ENCODE measurements around the gene MKNK1. TPM values are rescaled to one million over a fixed set of nuclear protein-coding genes. Genes with fewer than 3 reads are reported as not detected.

Gene MKNK1
- total RNA-seq, 1 experiment from 2014 or later, result 18.6 TPM

DNA sequence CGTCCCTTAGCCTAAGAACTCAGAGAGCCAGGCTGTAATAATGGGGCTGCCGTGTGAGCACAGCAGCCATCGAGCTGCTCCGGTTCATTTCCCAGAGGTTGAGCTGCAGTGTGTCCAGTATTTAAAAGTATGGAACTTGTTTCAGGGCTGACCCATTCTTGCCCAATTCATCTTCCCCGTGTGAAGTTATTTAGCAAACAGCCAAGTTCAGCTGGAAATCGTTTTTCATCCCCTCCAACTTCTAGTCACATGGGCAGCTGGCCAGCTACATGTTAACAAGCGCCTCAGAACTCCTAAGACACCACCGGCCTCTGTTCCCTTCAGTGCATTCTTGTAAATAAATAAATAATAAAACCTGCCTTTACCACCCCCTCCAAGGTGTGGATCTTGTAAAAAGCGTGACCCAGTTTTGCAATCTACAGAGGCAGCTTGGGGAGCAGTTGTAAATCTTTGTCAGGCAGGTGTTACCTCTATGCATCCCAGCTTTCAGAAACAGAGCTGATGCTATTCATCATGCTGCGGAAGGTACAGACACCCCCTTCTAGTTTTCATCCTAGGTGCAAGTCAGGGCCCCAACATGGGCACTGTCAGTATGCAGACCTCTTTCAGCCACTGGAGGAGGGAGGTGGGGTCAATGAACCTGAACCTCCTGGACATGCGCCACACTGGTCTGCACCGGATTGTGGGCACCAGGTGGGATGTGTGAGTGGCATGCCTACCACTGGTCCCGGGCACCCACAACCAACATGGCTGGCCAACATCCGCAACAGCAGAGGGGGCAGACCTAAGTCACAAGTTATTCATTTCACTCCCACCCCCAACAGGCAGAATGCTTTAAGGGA is 34.0 kb downstream of the MKNK1 start:
- POLR2A ChIA-PET, result interaction anchor here (1.2 kb wide), 1 partner anchor 11 kb away, joined by 3 read pairs; no protein-coding TSS in a partner anchor

DNA sequence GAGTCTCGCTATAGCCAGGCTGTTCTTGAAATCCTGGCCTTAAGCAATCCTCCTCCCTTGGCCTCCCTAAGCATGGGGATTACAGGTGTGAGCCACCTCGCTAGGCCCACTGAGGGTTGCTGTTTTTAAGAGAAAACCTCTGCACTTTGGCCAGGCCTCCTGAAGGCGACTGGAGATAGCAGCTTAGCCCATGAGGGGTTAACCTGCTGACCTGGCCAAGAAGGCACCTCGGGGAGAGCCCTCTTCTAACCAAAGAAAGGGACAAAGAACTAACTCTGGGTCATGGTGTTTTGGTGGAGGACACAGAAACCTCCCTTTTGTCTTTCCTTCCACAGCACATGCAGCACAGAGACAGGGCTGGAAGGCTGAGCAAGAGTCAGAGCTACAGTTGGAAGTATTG is 35.0 kb downstream of the MKNK1 start:
- ChIA-PET CTCF (interaction anchor here (1.2 to 2.0 kb wide), 6 partner anchors 19 to 122 kb away, joined by 3 to 8 read pairs (median 4); partner anchors contain the start of gene MKNK1), POLR2A (interaction anchor here (1.2 kb wide), 1 partner anchor 10 kb away, joined by 3 read pairs; no protein-coding TSS in a partner anchor)
- no peak for DNase-seq (ENCODE audit: low spot score)
- no peak for ATAC-seq
- no peaks in the 10 kb centered on the region for H3K9me3 Mint-ChIP-seq
- H3K36me3 Mint-ChIP-seq, result peaks cover 6% of the 10 kb centered on the region
- peaks cover 11% of the 10 kb centered on the region; the same call in 1 of the 2 replicates for H3K4me1 Mint-ChIP-seq
- H3K27ac Mint-ChIP-seq, result no peak overlapping the region; the same call in 1 of the 2 replicates
- no peaks in the 10 kb centered on the region for H3K27me3 Mint-ChIP-seq (ENCODE audit: low read depth)
- H3K4me3 Mint-ChIP-seq, result no peak overlapping the region
- TF ChIP-seq, protein P1, sequence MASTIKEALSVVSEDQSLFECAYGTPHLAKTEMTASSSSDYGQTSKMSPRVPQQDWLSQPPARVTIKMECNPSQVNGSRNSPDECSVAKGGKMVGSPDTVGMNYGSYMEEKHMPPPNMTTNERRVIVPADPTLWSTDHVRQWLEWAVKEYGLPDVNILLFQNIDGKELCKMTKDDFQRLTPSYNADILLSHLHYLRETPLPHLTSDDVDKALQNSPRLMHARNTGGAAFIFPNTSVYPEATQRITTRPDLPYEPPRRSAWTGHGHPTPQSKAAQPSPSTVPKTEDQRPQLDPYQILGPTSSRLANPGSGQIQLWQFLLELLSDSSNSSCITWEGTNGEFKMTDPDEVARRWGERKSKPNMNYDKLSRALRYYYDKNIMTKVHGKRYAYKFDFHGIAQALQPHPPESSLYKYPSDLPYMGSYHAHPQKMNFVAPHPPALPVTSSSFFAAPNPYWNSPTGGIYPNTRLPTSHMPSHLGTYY (CRISPR knock-in tag; IDR thresholded peaks at IDR 0.05), result no peak
- TF ChIP-seq GABPB1 (CRISPR knock-in tag; IDR thresholded peaks at IDR 0.05) (no peak), SOX15 (CRISPR knock-in tag; IDR thresholded peaks at IDR 0.05) (no peak), NFATC4 (CRISPR knock-in tag; IDR thresholded peaks at IDR 0.05) (no peak), ELF4 (CRISPR knock-in tag; IDR thresholded peaks at IDR 0.05; ENCODE audit: low read depth) (no peak)
- TF ChIP-seq, protein P2, sequence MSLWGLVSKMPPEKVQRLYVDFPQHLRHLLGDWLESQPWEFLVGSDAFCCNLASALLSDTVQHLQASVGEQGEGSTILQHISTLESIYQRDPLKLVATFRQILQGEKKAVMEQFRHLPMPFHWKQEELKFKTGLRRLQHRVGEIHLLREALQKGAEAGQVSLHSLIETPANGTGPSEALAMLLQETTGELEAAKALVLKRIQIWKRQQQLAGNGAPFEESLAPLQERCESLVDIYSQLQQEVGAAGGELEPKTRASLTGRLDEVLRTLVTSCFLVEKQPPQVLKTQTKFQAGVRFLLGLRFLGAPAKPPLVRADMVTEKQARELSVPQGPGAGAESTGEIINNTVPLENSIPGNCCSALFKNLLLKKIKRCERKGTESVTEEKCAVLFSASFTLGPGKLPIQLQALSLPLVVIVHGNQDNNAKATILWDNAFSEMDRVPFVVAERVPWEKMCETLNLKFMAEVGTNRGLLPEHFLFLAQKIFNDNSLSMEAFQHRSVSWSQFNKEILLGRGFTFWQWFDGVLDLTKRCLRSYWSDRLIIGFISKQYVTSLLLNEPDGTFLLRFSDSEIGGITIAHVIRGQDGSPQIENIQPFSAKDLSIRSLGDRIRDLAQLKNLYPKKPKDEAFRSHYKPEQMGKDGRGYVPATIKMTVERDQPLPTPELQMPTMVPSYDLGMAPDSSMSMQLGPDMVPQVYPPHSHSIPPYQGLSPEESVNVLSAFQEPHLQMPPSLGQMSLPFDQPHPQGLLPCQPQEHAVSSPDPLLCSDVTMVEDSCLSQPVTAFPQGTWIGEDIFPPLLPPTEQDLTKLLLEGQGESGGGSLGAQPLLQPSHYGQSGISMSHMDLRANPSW (CRISPR knock-in tag; conservative IDR thresholded peaks at IDR 0.05; ENCODE audit: low read depth), result no peak
- TF ChIP-seq, protein P3, sequence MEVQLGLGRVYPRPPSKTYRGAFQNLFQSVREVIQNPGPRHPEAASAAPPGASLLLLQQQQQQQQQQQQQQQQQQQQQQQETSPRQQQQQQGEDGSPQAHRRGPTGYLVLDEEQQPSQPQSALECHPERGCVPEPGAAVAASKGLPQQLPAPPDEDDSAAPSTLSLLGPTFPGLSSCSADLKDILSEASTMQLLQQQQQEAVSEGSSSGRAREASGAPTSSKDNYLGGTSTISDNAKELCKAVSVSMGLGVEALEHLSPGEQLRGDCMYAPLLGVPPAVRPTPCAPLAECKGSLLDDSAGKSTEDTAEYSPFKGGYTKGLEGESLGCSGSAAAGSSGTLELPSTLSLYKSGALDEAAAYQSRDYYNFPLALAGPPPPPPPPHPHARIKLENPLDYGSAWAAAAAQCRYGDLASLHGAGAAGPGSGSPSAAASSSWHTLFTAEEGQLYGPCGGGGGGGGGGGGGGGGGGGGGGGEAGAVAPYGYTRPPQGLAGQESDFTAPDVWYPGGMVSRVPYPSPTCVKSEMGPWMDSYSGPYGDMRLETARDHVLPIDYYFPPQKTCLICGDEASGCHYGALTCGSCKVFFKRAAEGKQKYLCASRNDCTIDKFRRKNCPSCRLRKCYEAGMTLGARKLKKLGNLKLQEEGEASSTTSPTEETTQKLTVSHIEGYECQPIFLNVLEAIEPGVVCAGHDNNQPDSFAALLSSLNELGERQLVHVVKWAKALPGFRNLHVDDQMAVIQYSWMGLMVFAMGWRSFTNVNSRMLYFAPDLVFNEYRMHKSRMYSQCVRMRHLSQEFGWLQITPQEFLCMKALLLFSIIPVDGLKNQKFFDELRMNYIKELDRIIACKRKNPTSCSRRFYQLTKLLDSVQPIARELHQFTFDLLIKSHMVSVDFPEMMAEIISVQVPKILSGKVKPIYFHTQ (CRISPR knock-in tag; IDR thresholded peaks at IDR 0.05), result no peak

More for the DNA sequence above, 34.0 kb downstream of the MKNK1 start:
- TF ChIP-seq, protein P4, sequence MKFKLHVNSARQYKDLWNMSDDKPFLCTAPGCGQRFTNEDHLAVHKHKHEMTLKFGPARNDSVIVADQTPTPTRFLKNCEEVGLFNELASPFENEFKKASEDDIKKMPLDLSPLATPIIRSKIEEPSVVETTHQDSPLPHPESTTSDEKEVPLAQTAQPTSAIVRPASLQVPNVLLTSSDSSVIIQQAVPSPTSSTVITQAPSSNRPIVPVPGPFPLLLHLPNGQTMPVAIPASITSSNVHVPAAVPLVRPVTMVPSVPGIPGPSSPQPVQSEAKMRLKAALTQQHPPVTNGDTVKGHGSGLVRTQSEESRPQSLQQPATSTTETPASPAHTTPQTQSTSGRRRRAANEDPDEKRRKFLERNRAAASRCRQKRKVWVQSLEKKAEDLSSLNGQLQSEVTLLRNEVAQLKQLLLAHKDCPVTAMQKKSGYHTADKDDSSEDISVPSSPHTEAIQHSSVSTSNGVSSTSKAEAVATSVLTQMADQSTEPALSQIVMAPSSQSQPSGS (CRISPR knock-in tag; IDR thresholded peaks at IDR 0.05; ENCODE audit: borderline replicate concordance, low read depth), result no peak
- no peak for TF ChIP-seq ZNF317 (CRISPR knock-in tag; IDR thresholded peaks at IDR 0.05; ENCODE audit: borderline replicate concordance, low read depth)
- TF ChIP-seq, protein P5, sequence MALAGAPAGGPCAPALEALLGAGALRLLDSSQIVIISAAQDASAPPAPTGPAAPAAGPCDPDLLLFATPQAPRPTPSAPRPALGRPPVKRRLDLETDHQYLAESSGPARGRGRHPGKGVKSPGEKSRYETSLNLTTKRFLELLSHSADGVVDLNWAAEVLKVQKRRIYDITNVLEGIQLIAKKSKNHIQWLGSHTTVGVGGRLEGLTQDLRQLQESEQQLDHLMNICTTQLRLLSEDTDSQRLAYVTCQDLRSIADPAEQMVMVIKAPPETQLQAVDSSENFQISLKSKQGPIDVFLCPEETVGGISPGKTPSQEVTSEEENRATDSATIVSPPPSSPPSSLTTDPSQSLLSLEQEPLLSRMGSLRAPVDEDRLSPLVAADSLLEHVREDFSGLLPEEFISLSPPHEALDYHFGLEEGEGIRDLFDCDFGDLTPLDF (CRISPR knock-in tag; IDR thresholded peaks at IDR 0.05), result no peak
- TF ChIP-seq NFATC4 (CRISPR knock-in tag; IDR thresholded peaks at IDR 0.05), result no peak
- TF ChIP-seq CBFB (CRISPR knock-in tag; IDR thresholded peaks at IDR 0.05; ENCODE audit: low read depth), result no peak
- no peak for TF ChIP-seq MXD4 (CRISPR knock-in tag; IDR thresholded peaks at IDR 0.05; ENCODE audit: borderline replicate concordance)
- TF ChIP-seq, protein P6, sequence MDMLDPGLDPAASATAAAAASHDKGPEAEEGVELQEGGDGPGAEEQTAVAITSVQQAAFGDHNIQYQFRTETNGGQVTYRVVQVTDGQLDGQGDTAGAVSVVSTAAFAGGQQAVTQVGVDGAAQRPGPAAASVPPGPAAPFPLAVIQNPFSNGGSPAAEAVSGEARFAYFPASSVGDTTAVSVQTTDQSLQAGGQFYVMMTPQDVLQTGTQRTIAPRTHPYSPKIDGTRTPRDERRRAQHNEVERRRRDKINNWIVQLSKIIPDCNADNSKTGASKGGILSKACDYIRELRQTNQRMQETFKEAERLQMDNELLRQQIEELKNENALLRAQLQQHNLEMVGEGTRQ (CRISPR knock-in tag; IDR thresholded peaks at IDR 0.05), result no peak
- no peak for TF ChIP-seq NR1H2 (CRISPR knock-in tag; IDR thresholded peaks at IDR 0.05)
- TF ChIP-seq, protein P7, sequence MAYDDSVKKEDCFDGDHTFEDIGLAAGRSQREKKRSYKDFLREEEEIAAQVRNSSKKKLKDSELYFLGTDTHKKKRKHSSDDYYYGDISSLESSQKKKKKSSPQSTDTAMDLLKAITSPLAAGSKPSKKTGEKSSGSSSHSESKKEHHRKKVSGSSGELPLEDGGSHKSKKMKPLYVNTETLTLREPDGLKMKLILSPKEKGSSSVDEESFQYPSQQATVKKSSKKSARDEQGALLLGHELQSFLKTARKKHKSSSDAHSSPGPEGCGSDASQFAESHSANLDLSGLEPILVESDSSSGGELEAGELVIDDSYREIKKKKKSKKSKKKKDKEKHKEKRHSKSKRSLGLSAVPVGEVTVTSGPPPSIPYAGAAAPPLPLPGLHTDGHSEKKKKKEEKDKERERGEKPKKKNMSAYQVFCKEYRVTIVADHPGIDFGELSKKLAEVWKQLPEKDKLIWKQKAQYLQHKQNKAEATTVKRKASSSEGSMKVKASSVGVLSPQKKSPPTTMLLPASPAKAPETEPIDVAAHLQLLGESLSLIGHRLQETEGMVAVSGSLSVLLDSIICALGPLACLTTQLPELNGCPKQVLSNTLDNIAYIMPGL (CRISPR knock-in tag; IDR thresholded peaks at IDR 0.05), result no peak
- no peak for TF ChIP-seq GRHL2 (CRISPR knock-in tag; IDR thresholded peaks at IDR 0.05; ENCODE audit: insufficient replicate concordance, severe bottlenecking)
- TF ChIP-seq, protein P8, sequence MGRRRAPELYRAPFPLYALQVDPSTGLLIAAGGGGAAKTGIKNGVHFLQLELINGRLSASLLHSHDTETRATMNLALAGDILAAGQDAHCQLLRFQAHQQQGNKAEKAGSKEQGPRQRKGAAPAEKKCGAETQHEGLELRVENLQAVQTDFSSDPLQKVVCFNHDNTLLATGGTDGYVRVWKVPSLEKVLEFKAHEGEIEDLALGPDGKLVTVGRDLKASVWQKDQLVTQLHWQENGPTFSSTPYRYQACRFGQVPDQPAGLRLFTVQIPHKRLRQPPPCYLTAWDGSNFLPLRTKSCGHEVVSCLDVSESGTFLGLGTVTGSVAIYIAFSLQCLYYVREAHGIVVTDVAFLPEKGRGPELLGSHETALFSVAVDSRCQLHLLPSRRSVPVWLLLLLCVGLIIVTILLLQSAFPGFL (CRISPR knock-in tag; IDR thresholded peaks at IDR 0.05; ENCODE audit: borderline replicate concordance), result no peak
- TF ChIP-seq, protein P9, sequence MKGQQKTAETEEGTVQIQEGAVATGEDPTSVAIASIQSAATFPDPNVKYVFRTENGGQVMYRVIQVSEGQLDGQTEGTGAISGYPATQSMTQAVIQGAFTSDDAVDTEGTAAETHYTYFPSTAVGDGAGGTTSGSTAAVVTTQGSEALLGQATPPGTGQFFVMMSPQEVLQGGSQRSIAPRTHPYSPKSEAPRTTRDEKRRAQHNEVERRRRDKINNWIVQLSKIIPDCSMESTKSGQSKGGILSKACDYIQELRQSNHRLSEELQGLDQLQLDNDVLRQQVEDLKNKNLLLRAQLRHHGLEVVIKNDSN (CRISPR knock-in tag; IDR thresholded peaks at IDR 0.05), result no peak
- TF ChIP-seq ZNF219 (CRISPR knock-in tag; IDR thresholded peaks at IDR 0.05; ENCODE audit: borderline replicate concordance), result no peak
- H3K9me3 Mint-ChIP-seq, result no peaks in the 10 kb centered on the region
- no peaks in the 10 kb centered on the region for H3K27me3 Mint-ChIP-seq (ENCODE audit: low read depth)
- CTCF ChIA-PET, result interaction anchor here (1.0 to 2.0 kb wide), 6 partner anchors 20 to 123 kb away, joined by 3 to 8 read pairs (median 4); partner anchors contain the start of gene MKNK1
- no peak overlapping the region for H3K27ac Mint-ChIP-seq
- H3K4me1 Mint-ChIP-seq, result peaks cover 12% of the 10 kb centered on the region
- H3K4me3 Mint-ChIP-seq, result no peak overlapping the region
- no peak for DNase-seq (ENCODE audit: low spot score)
- H3K36me3 Mint-ChIP-seq, result peaks cover 3% of the 10 kb centered on the region; the same call in 1 of the 2 replicates
- no peak for ATAC-seq
